ENCODE results near the gene SGCE.

DNA sequence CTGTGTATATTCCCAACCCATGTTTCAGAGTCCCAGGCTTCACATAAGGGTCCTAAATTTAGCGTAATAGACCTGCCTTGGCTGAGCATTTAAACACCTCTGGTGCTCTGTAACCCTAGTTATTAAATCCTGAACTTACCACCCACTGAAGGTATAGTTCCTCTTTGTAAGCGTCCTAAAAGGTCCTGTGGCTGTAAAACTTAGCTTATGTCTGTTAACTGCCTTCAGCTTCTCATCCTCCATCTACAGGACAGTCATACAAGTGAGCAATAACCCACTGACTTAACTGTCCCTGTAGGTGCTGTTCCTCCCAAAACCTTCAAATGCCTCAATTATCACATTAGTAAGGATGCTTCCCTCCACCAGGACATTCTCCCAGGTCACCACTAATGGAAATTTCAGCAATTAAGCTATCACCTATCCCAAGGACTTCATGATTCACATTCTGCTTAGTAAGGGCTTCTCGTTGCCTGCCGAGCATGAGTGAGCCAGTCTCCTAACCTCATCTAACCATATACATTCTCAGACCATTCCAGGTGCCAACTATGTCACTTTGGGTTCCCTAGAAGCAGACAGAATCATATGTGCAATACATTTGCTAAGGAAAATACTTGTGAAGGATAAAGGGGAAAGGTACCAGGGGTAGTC lies 90.6 kb downstream of the SGCE start:
- TF ChIP-seq POLR2A (IDR thresholded peaks at IDR 0.05) (no peak), POLR2AphosphoS5 (IDR thresholded peaks at IDR 0.05) (no peak)
- TF ChIP-seq, protein P1, sequence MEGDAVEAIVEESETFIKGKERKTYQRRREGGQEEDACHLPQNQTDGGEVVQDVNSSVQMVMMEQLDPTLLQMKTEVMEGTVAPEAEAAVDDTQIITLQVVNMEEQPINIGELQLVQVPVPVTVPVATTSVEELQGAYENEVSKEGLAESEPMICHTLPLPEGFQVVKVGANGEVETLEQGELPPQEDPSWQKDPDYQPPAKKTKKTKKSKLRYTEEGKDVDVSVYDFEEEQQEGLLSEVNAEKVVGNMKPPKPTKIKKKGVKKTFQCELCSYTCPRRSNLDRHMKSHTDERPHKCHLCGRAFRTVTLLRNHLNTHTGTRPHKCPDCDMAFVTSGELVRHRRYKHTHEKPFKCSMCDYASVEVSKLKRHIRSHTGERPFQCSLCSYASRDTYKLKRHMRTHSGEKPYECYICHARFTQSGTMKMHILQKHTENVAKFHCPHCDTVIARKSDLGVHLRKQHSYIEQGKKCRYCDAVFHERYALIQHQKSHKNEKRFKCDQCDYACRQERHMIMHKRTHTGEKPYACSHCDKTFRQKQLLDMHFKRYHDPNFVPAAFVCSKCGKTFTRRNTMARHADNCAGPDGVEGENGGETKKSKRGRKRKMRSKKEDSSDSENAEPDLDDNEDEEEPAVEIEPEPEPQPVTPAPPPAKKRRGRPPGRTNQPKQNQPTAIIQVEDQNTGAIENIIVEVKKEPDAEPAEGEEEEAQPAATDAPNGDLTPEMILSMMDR (IDR thresholded peaks at IDR 0.05 in 8 of 11, conservative IDR thresholded peaks at IDR 0.05 in 3 of 11): no peak
